Subcutaneous abdominal adipose tissue (tissue), 5 donors: ENCODE results near the gene GADD45G.

ENCODE experiments used
- H3K27ac ChIP-seq: one replicate; pipeline ENCODE4 v1.7.0; 2013; ENCODE audit warnings: low read depth, mild to moderate bottlenecking, inconsistent platforms, low read length, moderate library complexity
- H3K27me3 ChIP-seq, 5 donors: one replicate each; pipeline ENCODE4 v1.7.0; 2013; ENCODE audit warnings: low read length in 5 of 5, inconsistent platforms in 1 of 5; ENCODE audit not compliant: control insufficient read depth in 5 of 5, insufficient read depth in 4 of 5
- H3K36me3 ChIP-seq, 5 donors: one replicate each; pipeline ENCODE4 v1.7.0; 2013; ENCODE audit warnings: low read length in 5 of 5; ENCODE audit not compliant: control insufficient read depth in 5 of 5, insufficient read depth in 5 of 5
- H3K4me1 ChIP-seq, 5 donors: one replicate each; pipeline ENCODE4 v1.7.0; 2013; ENCODE audit warnings: low read length in 5 of 5, mild to moderate bottlenecking in 3 of 5, moderate library complexity in 1 of 5; ENCODE audit not compliant: control insufficient read depth in 5 of 5, insufficient read depth in 5 of 5
- H3K4me3 ChIP-seq, 5 donors: one replicate each; pipeline ENCODE4 v1.7.0; 2013; ENCODE audit warnings: low read length in 5 of 5, low read depth in 1 of 5
- H3K9ac ChIP-seq, 5 donors: one replicate each; pipeline ENCODE4 v1.7.0; 2013; ENCODE audit warnings: low read length in 5 of 5, mild to moderate bottlenecking in 4 of 5, moderate library complexity in 3 of 5
- H3K9me3 ChIP-seq, 5 donors: one replicate each; pipeline ENCODE4 v1.7.0; 2013; ENCODE audit warnings: low read length in 5 of 5; ENCODE audit not compliant: control insufficient read depth in 5 of 5
- donor health status: healthy.
- donor health status: healthy.
- donor health status: healthy.
- donor health status: healthy.
- donor health status: healthy.

The GADD45G gene

DNA sequence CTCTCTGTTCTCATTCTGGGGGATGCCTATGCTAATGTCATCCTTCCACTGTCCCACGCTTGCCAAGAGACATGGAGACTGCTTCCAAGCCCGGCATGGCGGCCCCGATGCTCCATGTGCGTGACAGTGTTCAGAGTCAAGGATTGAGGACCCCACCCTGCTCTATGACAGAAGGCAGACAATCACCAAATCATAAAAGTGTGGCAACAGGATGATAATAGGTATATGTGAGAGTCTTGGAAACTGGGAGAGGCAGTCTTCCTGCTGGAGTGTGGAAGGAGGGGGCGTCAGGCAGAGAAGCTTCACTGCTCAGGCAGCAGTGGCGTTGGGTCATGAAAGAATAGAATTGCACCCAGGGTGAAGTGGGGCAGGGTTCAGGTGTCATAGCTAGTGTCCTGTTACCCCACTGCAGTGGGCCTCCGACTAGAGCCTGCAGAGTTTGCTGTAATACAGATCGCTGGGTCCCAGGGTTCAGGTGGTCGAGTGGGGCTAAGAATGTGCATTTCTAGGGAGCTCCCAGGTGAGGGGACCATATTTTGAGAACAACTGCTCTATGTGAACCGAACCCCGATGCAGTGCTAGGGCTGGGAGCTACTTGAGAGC lies 12.5 kb upstream of the GADD45G start:
- Histone ChIP-seq H3K9me3 (no peaks in the 10 kb centered on the region), H3K27ac (no peak overlapping the region), H3K4me3 (no peak overlapping the region), H3K9ac (no peak overlapping the region), H3K27me3 (peaks cover 4 to 20% (median 18%) of the 10 kb centered on the region in 5 donors), H3K36me3 (no peaks in the 10 kb centered on the region), H3K4me1 (no peaks in the 10 kb centered on the region)

DNA sequence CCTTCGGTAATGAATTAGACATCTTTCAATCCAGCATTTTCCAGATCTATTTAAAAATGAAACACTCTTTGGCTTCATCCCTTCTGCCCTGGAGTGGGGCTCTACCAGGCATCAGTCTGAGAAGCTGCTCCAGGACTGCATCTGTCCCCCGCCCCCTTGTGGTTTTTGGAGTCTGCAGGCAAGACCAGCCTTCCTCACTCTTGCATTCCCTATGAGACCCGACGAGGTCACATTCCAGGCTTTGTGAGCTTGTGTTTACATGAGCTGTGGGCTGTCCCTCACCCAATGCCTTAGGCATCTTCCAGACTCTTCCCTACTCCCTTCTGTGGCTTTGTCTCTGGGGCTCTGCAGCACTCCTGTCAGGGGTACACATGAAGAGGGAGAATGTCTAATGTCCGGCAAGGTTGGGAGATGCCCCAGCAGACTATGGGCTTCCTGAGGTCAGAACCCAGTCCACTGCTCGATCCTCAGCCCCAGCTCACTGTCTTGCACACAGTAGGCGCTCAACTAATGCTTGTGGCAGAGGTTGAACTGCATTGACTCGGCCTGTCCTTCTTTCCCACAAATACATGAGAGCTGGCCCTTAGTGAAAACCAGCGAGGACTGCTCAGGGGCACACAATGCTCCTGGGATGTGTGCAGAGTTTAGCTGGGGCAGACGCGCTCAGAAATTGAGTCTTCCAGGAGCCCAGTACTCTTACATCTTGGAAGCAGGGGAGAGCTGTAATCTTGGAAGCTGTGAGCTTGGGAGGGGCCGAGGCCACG lies 11.7 kb upstream of the GADD45G start:
- Histone ChIP-seq H3K4me3 (no peak overlapping the region), H3K4me1 (no peaks in the 10 kb centered on the region), H3K36me3 (no peaks in the 10 kb centered on the region), H3K9ac (no peak overlapping the region), H3K9me3 (no peaks in the 10 kb centered on the region), H3K27me3 (peaks cover 4 to 20% (median 18%) of the 10 kb centered on the region in 5 donors), H3K27ac (no peak overlapping the region)

DNA sequence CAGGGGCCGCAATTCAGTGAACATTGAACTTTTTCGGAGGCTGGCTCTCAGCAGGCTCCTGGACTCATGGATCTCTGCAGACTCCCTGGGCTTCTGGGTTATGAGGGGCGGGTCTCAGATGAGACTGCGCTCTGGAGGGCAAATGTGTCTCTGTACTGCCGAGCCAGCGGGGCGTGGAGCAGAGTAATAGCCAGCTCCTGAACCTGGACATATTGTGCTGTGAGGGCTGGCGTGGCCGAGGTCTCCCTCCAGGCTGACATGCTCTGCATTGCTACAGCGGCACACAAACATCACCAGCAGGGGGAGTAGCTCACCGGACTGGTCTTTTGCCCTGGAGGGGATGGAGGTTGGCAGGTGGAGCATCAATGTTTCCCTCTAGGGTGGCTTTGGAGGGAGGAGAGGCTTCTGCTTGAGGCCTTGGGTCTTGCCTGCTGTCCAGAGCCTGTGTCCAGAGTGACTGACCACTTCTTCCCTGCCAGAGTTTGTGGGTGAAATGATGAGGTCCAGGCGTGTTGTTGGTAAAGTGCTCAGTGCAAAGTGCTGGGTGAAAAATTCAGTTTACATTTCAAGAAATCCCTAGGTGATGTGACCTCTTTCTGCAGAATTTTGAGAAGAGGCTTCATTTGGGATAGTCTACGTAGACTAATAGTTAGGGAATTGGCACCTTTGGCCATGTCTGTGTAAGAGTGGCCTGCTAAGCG lies 10.9 kb upstream of the GADD45G start:
- Histone ChIP-seq H3K27me3 (peaks cover 4 to 20% (median 18%) of the 10 kb centered on the region in 5 donors), H3K36me3 (no peaks in the 10 kb centered on the region), H3K4me3 (no peak overlapping the region), H3K4me1 (peaks cover 0 to 1% (median 0%) of the 10 kb centered on the region in 5 donors), H3K27ac (no peak overlapping the region), H3K9me3 (no peaks in the 10 kb centered on the region), H3K9ac (no peak overlapping the region)

DNA sequence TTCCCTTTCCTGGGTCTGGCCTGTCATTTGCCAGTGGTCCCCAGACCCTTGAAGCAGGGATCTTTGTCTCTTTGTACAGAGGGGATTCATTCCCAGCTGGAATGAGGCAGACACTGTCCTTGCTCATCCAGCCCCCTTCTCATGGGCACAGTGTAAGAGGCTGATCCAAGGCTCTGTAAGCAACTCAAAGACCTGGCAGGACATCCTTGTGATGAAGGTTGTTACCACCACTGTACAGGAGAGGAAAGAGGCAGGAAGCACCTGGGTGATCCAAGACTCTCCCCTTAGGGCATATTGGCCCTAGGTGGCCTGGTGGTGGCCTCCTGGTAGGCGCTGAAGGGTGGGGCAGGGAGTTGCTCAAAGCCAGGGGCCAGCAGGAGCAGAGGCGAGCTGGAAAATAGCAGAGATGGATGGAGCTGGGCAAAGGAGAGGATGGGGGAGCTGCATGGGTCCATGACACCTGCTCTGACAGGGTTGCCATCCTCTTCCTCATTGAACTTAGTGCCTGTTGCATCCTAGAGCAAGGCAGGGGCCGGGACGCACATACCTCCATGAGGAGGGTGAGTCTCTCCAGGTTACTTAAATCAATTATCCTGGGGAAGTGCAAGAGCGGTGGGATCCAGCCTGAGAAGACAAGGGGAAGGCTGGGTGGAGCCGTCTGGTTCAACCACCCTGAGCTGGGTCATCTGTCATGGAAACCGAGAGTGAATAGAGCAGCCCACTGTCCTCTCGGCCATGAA lies 9.8 kb upstream of the GADD45G start:
- no peak overlapping the region for H3K4me3 ChIP-seq
- H3K4me1 ChIP-seq = peaks cover 0 to 3% (median 0%) of the 10 kb centered on the region in 5 donors
- H3K27ac ChIP-seq = no peak overlapping the region
- no peak overlapping the region for H3K9ac ChIP-seq
- H3K27me3 ChIP-seq = peaks cover 4 to 20% (median 18%) of the 10 kb centered on the region in 5 donors
- H3K9me3 ChIP-seq = no peaks in the 10 kb centered on the region
- H3K36me3 ChIP-seq = no peaks in the 10 kb centered on the region

DNA sequence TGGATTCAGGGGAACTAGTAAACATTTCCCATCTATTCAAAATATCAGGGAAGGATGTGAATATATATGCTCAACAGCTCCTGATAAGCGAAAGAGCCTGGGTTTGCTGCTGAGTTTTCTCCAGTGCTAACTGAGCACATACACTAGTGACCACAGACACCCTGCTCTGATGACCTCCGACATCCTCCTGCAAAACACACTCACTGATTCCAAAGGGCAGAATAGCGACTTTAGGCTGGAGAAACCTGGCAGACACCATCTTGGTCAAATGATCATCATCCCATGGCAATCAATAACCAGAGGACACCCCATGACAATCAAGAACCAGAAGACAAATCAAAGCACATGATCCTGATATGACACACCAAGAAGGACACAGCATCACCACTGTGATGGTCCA lies 9.2 kb upstream of the GADD45G start:
- Histone ChIP-seq H3K9ac (no peak overlapping the region), H3K9me3 (no peaks in the 10 kb centered on the region), H3K27me3 (peaks cover 4 to 20% (median 15%) of the 10 kb centered on the region in 5 donors), H3K27ac (no peak overlapping the region), H3K4me1 (peaks cover 0 to 3% (median 0%) of the 10 kb centered on the region in 5 donors), H3K4me3 (no peak overlapping the region), H3K36me3 (no peaks in the 10 kb centered on the region)

DNA sequence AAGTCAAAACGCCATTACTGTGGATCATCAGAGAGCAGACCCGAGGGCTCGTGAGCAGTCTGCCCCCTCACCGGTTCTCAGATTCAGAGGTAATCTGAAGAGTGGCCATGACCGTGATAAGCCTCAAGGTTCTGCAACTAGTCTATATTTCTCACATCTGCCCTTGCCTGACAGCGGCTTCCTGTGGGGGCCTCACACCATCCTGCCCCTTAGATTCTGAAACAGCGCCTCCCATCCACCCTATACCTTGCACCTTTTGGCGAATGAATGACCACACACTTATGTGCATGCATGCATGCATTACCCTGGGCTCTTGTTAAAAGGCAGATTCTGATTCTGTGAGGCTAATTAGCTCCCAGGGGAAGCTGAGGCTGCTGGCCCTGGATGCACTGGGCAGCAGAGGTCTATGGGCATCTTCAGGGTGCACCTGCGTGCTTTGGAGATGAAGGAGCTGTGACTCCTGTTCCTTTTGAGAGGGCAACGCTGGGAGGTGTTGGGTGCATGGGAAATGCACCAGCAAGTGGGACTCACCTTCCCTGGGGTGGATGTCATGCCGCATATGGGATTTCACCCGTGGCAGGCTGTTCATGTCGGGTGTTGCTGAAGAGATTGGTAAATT lies 7.8 kb upstream of the GADD45G start:
- H3K27ac ChIP-seq = no peak overlapping the region
- H3K9ac ChIP-seq = no peak overlapping the region
- H3K4me1 ChIP-seq = peaks cover 0 to 3% (median 0%) of the 10 kb centered on the region in 5 donors
- H3K9me3 ChIP-seq = no peaks in the 10 kb centered on the region
- no peaks in the 10 kb centered on the region for H3K36me3 ChIP-seq
- H3K27me3 ChIP-seq = peaks cover 4 to 13% (median 10%) of the 10 kb centered on the region in 5 donors
- no peak overlapping the region for H3K4me3 ChIP-seq

DNA sequence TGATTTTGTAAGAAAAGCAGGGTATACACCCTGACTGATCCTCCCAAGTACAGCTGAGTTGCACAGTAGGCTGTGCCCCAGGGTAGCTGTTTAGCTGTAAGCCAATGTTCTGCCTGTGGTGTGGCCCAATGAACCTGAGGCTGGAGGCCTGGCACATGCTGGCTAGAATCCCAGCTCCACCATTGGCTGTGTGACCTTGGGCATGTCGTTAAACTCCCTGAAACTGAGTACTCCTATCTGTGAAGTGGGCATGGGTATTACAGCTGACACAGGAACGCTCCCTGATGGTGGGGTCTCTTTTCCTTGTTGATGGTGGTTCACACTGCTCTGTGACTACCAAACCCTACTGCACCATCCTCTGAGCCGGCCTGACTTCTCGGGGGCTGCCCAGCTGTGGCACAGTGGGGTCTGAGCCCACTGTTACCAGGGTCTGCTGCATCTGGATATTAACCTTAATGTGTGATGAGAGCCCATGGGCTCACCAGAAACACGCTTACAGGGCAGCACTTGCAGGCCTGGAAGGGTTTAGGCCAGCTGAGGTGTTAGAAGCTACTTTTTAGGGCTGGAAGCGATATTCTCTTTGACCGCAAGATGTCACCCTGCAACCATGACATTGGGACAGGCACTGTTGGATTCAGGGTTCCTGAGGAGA lies 7.0 kb upstream of the GADD45G start:
- no peaks in the 10 kb centered on the region for H3K9me3 ChIP-seq
- no peaks in the 10 kb centered on the region for H3K36me3 ChIP-seq
- no peak overlapping the region for H3K4me3 ChIP-seq
- H3K27me3 ChIP-seq = peaks cover 4 to 9% (median 7%) of the 10 kb centered on the region in 5 donors
- no peak overlapping the region for H3K27ac ChIP-seq
- H3K4me1 ChIP-seq = peaks cover 0 to 3% (median under 1%) of the 10 kb centered on the region in 5 donors
- no peak overlapping the region for H3K9ac ChIP-seq

DNA sequence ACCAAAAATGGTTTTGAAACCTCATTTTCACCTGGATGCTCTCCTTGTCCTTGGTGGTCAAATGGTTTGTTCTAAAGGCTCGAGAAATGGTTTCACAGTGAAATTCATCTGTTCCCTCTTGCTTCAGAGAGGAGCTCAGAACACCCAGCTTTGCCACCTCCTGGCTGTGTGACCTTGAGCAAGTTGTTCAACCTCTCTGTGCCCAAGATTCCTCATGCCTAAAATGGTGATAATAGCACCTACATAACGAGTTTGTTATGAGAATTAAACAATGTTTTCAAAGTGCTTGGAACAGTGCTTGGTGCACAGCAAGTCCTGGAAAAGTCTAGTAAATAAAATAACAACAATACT lies 6.5 kb upstream of the GADD45G start:
- Histone ChIP-seq H3K36me3 (no peaks in the 10 kb centered on the region), H3K9me3 (no peaks in the 10 kb centered on the region), H3K4me3 (no peak overlapping the region)

DNA sequence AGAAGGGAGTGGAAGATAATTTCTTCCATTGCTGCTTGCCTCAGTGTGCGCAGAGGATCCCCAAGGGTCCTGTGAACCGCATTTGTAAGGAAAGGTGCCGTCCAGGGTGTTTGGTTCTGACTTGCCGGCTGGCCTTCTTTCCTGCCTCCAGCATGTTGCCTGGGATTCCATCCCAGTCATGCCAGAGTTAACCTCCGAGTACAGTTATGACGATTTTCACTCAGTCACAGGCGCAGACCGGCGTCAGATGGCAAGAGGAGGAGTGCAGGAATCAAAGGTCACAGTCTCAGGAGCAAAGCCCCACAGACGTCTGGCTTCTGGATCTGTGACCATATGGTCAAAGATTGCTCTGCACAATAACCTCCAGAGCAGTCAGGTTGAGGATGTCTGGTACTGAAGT lies 5.9 kb upstream of the GADD45G start:
- H3K27me3 ChIP-seq = peaks cover 0 to 4% (median 0%) of the 10 kb centered on the region in 5 donors
- H3K9me3 ChIP-seq = no peaks in the 10 kb centered on the region
- H3K27ac ChIP-seq = no peak overlapping the region
- H3K9ac ChIP-seq = no peak overlapping the region
- H3K36me3 ChIP-seq = no peaks in the 10 kb centered on the region
- H3K4me1 ChIP-seq = peaks cover 3 to 13% (median 11%) of the 10 kb centered on the region in 5 donors
- H3K4me3 ChIP-seq = no peak overlapping the region

More for the DNA sequence above, 6.5 kb upstream of the GADD45G start:
- H3K27ac ChIP-seq = no peak overlapping the region
- H3K9ac ChIP-seq = no peak overlapping the region
- peaks cover 1 to 7% (median 5%) of the 10 kb centered on the region in 5 donors for H3K4me1 ChIP-seq
- H3K27me3 ChIP-seq = peaks cover under 1 to 5% (median 5%) of the 10 kb centered on the region in 5 donors
